ENCODE results near the gene C11orf68. TPM values are rescaled to one million over a fixed set of nuclear protein-coding genes. Genes with fewer than 3 reads are reported as not detected.

Gene C11orf68
- total and polyA plus RNA-seq, 9 of the 15 experiments (the other 6 are each of a cell fraction or from before 2014, with no cell fraction given) = 3.6 to 35.9 (median 12.8) TPM

DNA sequence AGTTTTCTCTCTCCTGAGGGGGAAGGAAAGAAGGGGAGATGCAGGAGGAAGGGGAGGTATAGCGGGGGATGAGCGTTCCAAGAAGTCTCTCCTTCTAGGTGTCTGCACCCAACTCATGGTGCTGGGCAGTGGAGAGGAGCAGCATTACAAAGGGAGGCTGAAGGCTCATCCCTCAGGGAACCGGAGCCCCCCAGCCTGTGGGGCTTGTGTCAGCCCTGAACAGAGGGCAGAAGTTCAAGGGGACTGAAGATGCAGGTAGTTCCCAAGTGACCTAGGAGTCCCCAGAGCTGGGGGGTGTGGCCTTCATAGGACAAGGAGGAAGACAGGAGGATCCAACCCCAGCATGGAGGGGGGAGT lies 1.8 kb downstream of the C11orf68 start:
- WGBS (ENCODE audit: insufficient coverage, low coverage, missing lambda C conversion rate) = 80% methylated on average over 3 of the region's 3 CpGs
- no TSS peak for BruUV-seq (replicated peaks)
- H3K4me3 ChIP-seq = no peak overlapping the region

DNA sequence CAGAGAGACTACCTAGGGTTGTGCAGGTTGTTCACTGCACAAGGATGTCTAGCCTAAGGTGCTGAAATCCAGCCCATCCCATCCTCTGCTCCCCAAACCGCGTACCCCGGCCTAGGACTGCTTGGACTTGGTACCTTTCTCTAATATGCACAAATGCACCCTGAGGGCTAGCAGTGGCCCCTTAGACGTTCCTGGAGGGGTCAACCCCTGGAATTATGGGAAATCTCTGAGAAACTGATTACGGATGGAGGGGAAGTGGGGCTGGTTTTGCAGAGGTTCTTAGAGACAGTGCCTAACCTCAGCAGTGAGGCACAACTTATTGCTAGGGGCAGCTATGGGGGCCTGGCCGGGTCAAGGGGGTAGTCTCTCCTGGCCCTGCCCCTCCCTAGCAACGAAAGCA lies 2.5 kb downstream of the C11orf68 start:
- H4K20me1 ChIP-seq (replicated peaks; ENCODE audit: control insufficient read depth, insufficient read depth, low read length) = no peaks in the 10 kb centered on the region
- H3K27ac ChIP-seq (ENCODE audit: extremely low read depth, low read depth, low read length) = no peak overlapping the region
- 66% methylated on average over 7 of the region's 7 CpGs for WGBS (ENCODE audit: insufficient coverage, low coverage, missing lambda C conversion rate)
- H2AFZ ChIP-seq (ENCODE audit: low read depth, low read length) = no peak overlapping the region
- peaks cover 31% of the 10 kb centered on the region for H3K79me2 ChIP-seq (ENCODE audit: control insufficient read depth, insufficient read depth, low read length)
- DNase-seq (ENCODE audit: extremely low read depth in 1 of 4, low spot score in 3 of 4) = no peak
- no peaks in the 10 kb centered on the region for H3K27me3 ChIP-seq (ENCODE audit: control insufficient read depth in 2 of 2, insufficient read depth in 2 of 2, low read length in 2 of 2)
- ChIA-PET POLR2A (interaction anchor here (0.6 to 2.3 kb wide), 5 partner anchors 16 to 140 kb away, joined by 3 to 14 read pairs (median 3); partner anchors contain the start of gene FOSL1), CTCF (ENCODE audit: low intra/inter-chr PET ratio) (no interaction called here)
- H3K4me2 ChIP-seq (ENCODE audit: insufficient read depth, low read length) = no peak overlapping the region; the same call in 1 of the 2 replicates
- ATAC-seq = no peak
- H3K9ac ChIP-seq (ENCODE audit: insufficient read depth in 1 of 2, low read depth in 2 of 2, low read length in 2 of 2) = peak overlapping the region in 1 of 2 experiments; percentile 84; a peak in 1 of 4 replicates
- H3K4me3 ChIP-seq = no peak overlapping the region
- H3K36me3 ChIP-seq (ENCODE audit: control insufficient read depth, insufficient read depth, low read length) = peaks cover 18% of the 10 kb centered on the region; the same call in 1 of the 3 replicates
- peaks cover 42 to 73% of the 10 kb centered on the region in 2 experiments for H3K4me1 ChIP-seq (replicated peaks in 1 of 2; ENCODE audit: control insufficient read depth in 2 of 2, insufficient read depth in 2 of 2, low read length in 2 of 2)
- H3K9me1 ChIP-seq (ENCODE audit: control insufficient read depth, insufficient read depth, low read length) = no peaks in the 10 kb centered on the region
- TF ChIP-seq RBM25 (IDR thresholded peaks at IDR 0.05; ENCODE audit: low read depth, low read length, severe bottlenecking) = no peak
- TF ChIP-seq SPI1 (IDR thresholded peaks at IDR 0.05; ENCODE audit: borderline replicate concordance, low read depth, low read length) = peak; percentile 12; the same call in 1 of the 2 replicates
- H3K9me3 ChIP-seq (replicated peaks; ENCODE audit: control insufficient read depth, insufficient read depth, low read depth, low read length) = no peaks in the 10 kb centered on the region
- no peak for FAIRE-seq
- in situ Hi-C loops (cut with MboI) (no loop called here), intact Hi-C loops (cut with micrococcal nuclease) (no loop called here)
- BruUV-seq (replicated peaks) = no TSS peak

More for the DNA sequence above, 1.8 kb downstream of the C11orf68 start:
- ATAC-seq (no peak), FAIRE-seq (peak; percentile 42), DNase-seq (ENCODE audit: extremely low read depth in 1 of 4, low spot score in 3 of 4) (no peak)
- Histone ChIP-seq H3K4me1 (replicated peaks in 1 of 2; ENCODE audit: control insufficient read depth in 2 of 2, insufficient read depth in 2 of 2, low read length in 2 of 2) (peaks cover 36 to 69% of the 10 kb centered on the region in 2 experiments), H3K9me1 (ENCODE audit: control insufficient read depth, insufficient read depth, low read length) (no peaks in the 10 kb centered on the region), H3K27ac (ENCODE audit: extremely low read depth, low read depth, low read length) (no peak overlapping the region), H3K36me3 (ENCODE audit: control insufficient read depth, insufficient read depth, low read length) (peaks cover 20% of the 10 kb centered on the region; the same call in 1 of the 3 replicates), H2AFZ (ENCODE audit: low read depth, low read length) (no peak overlapping the region), H3K9me3 (replicated peaks; ENCODE audit: control insufficient read depth, insufficient read depth, low read depth, low read length) (no peaks in the 10 kb centered on the region), H3K27me3 (ENCODE audit: control insufficient read depth in 2 of 2, insufficient read depth in 2 of 2, low read length in 2 of 2) (no peaks in the 10 kb centered on the region), H4K20me1 (replicated peaks; ENCODE audit: control insufficient read depth, insufficient read depth, low read length) (no peaks in the 10 kb centered on the region), H3K9ac (ENCODE audit: insufficient read depth in 1 of 2, low read depth in 2 of 2, low read length in 2 of 2) (peak overlapping the region in 1 of 2 experiments; percentile 96; a peak in 1 of 4 replicates), H3K79me2 (ENCODE audit: control insufficient read depth, insufficient read depth, low read length) (peaks cover 31% of the 10 kb centered on the region), H3K4me2 (ENCODE audit: insufficient read depth, low read length) (no peak overlapping the region)
- ChIA-PET CTCF (ENCODE audit: low intra/inter-chr PET ratio) (no interaction called here), POLR2A (interaction anchor here (1.4 to 2.1 kb wide), 4 partner anchors 11 to 27 kb away, joined by 5 to 11 read pairs (median 10); partner anchors contain the start of gene CCDC85B)
- in situ Hi-C loops (cut with MboI) = no loop called here
- TF ChIP-seq GATA2 (CRISPR knock-in tag; IDR thresholded peaks at IDR 0.05) = no peak
- TF ChIP-seq, protein P1, sequence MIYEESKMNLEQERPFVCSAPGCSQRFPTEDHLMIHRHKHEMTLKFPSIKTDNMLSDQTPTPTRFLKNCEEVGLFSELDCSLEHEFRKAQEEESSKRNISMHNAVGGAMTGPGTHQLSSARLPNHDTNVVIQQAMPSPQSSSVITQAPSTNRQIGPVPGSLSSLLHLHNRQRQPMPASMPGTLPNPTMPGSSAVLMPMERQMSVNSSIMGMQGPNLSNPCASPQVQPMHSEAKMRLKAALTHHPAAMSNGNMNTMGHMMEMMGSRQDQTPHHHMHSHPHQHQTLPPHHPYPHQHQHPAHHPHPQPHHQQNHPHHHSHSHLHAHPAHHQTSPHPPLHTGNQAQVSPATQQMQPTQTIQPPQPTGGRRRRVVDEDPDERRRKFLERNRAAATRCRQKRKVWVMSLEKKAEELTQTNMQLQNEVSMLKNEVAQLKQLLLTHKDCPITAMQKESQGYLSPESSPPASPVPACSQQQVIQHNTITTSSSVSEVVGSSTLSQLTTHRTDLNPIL (CRISPR knock-in tag; IDR thresholded peaks at IDR 0.05) = no peak
- TF ChIP-seq TEAD1 (CRISPR knock-in tag; IDR thresholded peaks at IDR 0.05) = no peak
- intact Hi-C loops (cut with micrococcal nuclease) = no loop called here
